GM23248 (cell line): ENCODE data around the gene AMOT.

Experiments used
- EZH2 ChIP-seq: fragments of 200-600 bp; sonication (generic); IDR thresholded peaks from 2 replicates; pipeline ENCODE4 v1.6.1; 2018; ENCODE audit warnings: antibody characterized with exemption, mild to moderate bottlenecking; ENCODE audit not compliant: insufficient read depth, poor library complexity, severe bottlenecking
- EZH2phosphoT487 ChIP-seq: fragments of 200-600 bp; sonication (generic); IDR thresholded peaks from 2 replicates; pipeline ENCODE4 v1.6.1; 2018; ENCODE audit warnings: antibody characterized with exemption, moderate library complexity, mild to moderate bottlenecking, low read depth; ENCODE audit not compliant: insufficient read depth

- no peak for TF ChIP-seq EZH2
- no peak for TF ChIP-seq EZH2phosphoT487
Measured at GRCh38 chrX:112761242-112762207, 79.1 kb downstream of the AMOT start.
